IMR-90 (cell line): ENCODE data around the gene CCDC28B. TPM values are rescaled to one million over a fixed set of nuclear protein-coding genes. Genes with fewer than 3 reads are reported as not detected.

Experiments
- ATAC-seq: fragments of 200-7000 bp; cut with Tn5 transposase; 2 replicates; pipeline ENCODE4 v1.9.1; 2020; ENCODE audit warnings: low read depth, mild to moderate bottlenecking, moderate library complexity
- BruUV-seq: library from RNA; stranded (reverse); fragments of 400-500 nt; replicated peaks from 2 replicates; lab custom pipeline; 2021; lab: Mats Ljungman, UMichigan
- CTCF ChIA-PET: fragments of 300-600 bp; formaldehyde crosslinking; extraction: SDS; loops from one replicate; lab custom pipeline; 2021; ENCODE audit warnings: antibody characterized with exemption; lab: Yijun Ruan, JAX
- POLR2A ChIA-PET: fragments of 300-600 bp; sonication (Branson Sonifier 250); formaldehyde crosslinking; loops from one replicate; lab custom pipeline; 2022; ENCODE audit warnings: antibody characterized with exemption; ENCODE audit not compliant: unreplicated experiment; lab: Charles Lee
- DNase-seq: peaks from one replicate; pipeline ENCODE4 v3.0.0; 2013
- H2AFZ ChIP-seq: replicated peaks from 2 replicates; pipeline ENCODE3; 2013; ENCODE audit warnings: low read length, mild to moderate bottlenecking; ENCODE audit not compliant: poor library complexity
- H2AK5ac ChIP-seq: 2 replicates; pipeline ENCODE4 v1.6.1; 2013; ENCODE audit warnings: low read depth, low read length, inconsistent platforms
- H2AK9ac ChIP-seq: replicated peaks from 2 replicates; pipeline ENCODE3; 2013; ENCODE audit warnings: mild to moderate bottlenecking, low read depth, low read length, moderate library complexity; ENCODE audit not compliant: poor library complexity
- H2BK120ac ChIP-seq: 2 replicates; pipeline ENCODE4 v1.6.1; 2013; ENCODE audit warnings: low read depth, low read length, inconsistent platforms
- H2BK15ac ChIP-seq: 3 replicates; pipeline ENCODE4 v1.6.1; 2013; ENCODE audit warnings: low read depth, low read length, inconsistent platforms
- H2BK20ac ChIP-seq: 2 replicates; pipeline ENCODE4 v1.6.1; 2013; ENCODE audit warnings: low read depth, mild to moderate bottlenecking, inconsistent platforms, low read length, moderate library complexity
- H2BK5ac ChIP-seq: 2 replicates; pipeline ENCODE4 v1.6.1; 2013; ENCODE audit warnings: mild to moderate bottlenecking, low read depth, low read length, inconsistent platforms; ENCODE audit not compliant: poor library complexity, severe bottlenecking
- H3K14ac ChIP-seq: replicated peaks from 2 replicates; pipeline ENCODE4 v1.6.1; 2013; ENCODE audit warnings: low read depth, low read length, inconsistent platforms
- H3K18ac ChIP-seq: 2 replicates; pipeline ENCODE4 v1.6.1; 2013; ENCODE audit warnings: low read depth, low read length, control low read depth
- H3K23ac ChIP-seq: 2 replicates; pipeline ENCODE4 v1.6.1; 2013; ENCODE audit warnings: low read depth, low read length, inconsistent platforms
- H3K27ac ChIP-seq: 2 replicates; pipeline ENCODE4 v1.5.1; 2013; ENCODE audit warnings: mild to moderate bottlenecking, control low read depth, low read length; ENCODE audit not compliant: insufficient read depth
- H3K27me3 ChIP-seq: 2 replicates; pipeline ENCODE4 v1.6.1; 2013; ENCODE audit warnings: low read length; ENCODE audit not compliant: control insufficient read depth, insufficient read depth
- H3K36me3 ChIP-seq: 2 replicates; pipeline ENCODE4 v1.6.1; 2013; ENCODE audit warnings: low read length, mixed read lengths; ENCODE audit not compliant: control insufficient read depth, insufficient read depth
- H3K4ac ChIP-seq: 2 replicates; pipeline ENCODE4 v1.6.1; 2013; ENCODE audit warnings: low read depth, low read length, inconsistent platforms
- H3K4me1 ChIP-seq: 2 replicates; pipeline ENCODE4 v1.6.1; 2013; ENCODE audit warnings: low read length, mixed read lengths; ENCODE audit not compliant: control insufficient read depth, insufficient read depth
- H3K4me2 ChIP-seq: 2 replicates; pipeline ENCODE4 v1.6.1; 2013; ENCODE audit warnings: low read depth, mild to moderate bottlenecking, control low read depth, low read length, moderate library complexity
- H3K4me3 ChIP-seq: 2 replicates; pipeline ENCODE4 v1.5.1; 2013; ENCODE audit warnings: low read depth, mild to moderate bottlenecking, control low read depth, low read length, moderate library complexity; ENCODE audit not compliant: insufficient read depth
- H3K56ac ChIP-seq: 2 replicates; pipeline ENCODE4 v1.6.1; 2013; ENCODE audit warnings: low read length, inconsistent platforms; ENCODE audit not compliant: insufficient read depth; ENCODE audit errors: extremely low read depth
- H3K79me1 ChIP-seq, 2 experiments: 2 replicates each; pipeline ENCODE4 v1.6.1; 2013; ENCODE audit warnings: low read length in 2 of 2, inconsistent platforms in 1 of 2, low read depth in 1 of 2
- H3K9ac ChIP-seq: 2 replicates; pipeline ENCODE4 v1.6.1; 2013; ENCODE audit warnings: low read depth, low read length, control low read depth
- H3K9me1 ChIP-seq: 2 replicates; pipeline ENCODE4 v1.6.1; 2013; ENCODE audit warnings: low read length, inconsistent platforms; ENCODE audit not compliant: insufficient read depth
- H3K9me3 ChIP-seq: 2 replicates; pipeline ENCODE4 v1.6.1; 2013; ENCODE audit warnings: low read length; ENCODE audit not compliant: control insufficient read depth, insufficient read depth
- H4K20me1 ChIP-seq: 2 replicates; pipeline ENCODE4 v1.6.1; 2013; ENCODE audit warnings: low read length, inconsistent platforms; ENCODE audit not compliant: insufficient read depth
- H4K5ac ChIP-seq: 2 replicates; pipeline ENCODE4 v1.6.1; 2013; ENCODE audit warnings: mild to moderate bottlenecking, low read depth, low read length, control low read depth
- H4K8ac ChIP-seq, 2 experiments: 2 replicates each; pipeline ENCODE4 v1.6.1; 2013; ENCODE audit warnings: low read depth in 2 of 2, low read length in 2 of 2, control low read depth in 1 of 2, inconsistent platforms in 1 of 2
- H4K91ac ChIP-seq: 2 replicates; pipeline ENCODE4 v1.6.1; 2013; ENCODE audit warnings: low read depth, low read length, inconsistent platforms; ENCODE audit not compliant: insufficient read depth
- BHLHE40 ChIP-seq: fragments of 150-350 bp; IDR thresholded peaks from 2 replicates; pipeline ENCODE4 v1.6.1; 2016; ENCODE audit warnings: mild to moderate bottlenecking, low read depth, low read length
- CEBPB ChIP-seq: IDR thresholded peaks from 2 replicates; pipeline ENCODE4 v1.6.1; 2012; ENCODE audit warnings: low read depth, low read length, improper control_type of control experiment
- CHD1 ChIP-seq: IDR thresholded peaks from 2 replicates; pipeline ENCODE4 v1.6.1; 2012; ENCODE audit warnings: low read depth, low read length, improper control_type of control experiment
- ELK1 ChIP-seq: fragments of 150-350 bp; IDR thresholded peaks from 2 replicates; pipeline ENCODE4 v1.6.1; 2016; ENCODE audit warnings: low read depth, mild to moderate bottlenecking, low read length, moderate library complexity, borderline replicate concordance
- MAFK ChIP-seq: IDR thresholded peaks from 2 replicates; pipeline ENCODE4 v1.6.1; 2012; ENCODE audit warnings: low read depth, low read length, improper control_type of control experiment
- MAZ ChIP-seq: IDR thresholded peaks from 2 replicates; pipeline ENCODE4 v1.6.1; 2012; ENCODE audit warnings: low read depth, mild to moderate bottlenecking, low read length, improper control_type of control experiment, moderate library complexity, borderline replicate concordance
- MXI1 ChIP-seq: IDR thresholded peaks from 2 replicates; pipeline ENCODE4 v1.6.1; 2012; ENCODE audit warnings: low read depth, mild to moderate bottlenecking, low read length, moderate library complexity, borderline replicate concordance
- POLR2A ChIP-seq: IDR thresholded peaks from 2 replicates; pipeline ENCODE4 v1.6.1; 2012; ENCODE audit warnings: mild to moderate bottlenecking, low read depth, low read length
- RAD21 ChIP-seq: IDR thresholded peaks from 2 replicates; pipeline ENCODE4 v1.6.1; 2012; ENCODE audit warnings: low read length, improper control_type of control experiment
- RFX5 ChIP-seq: IDR thresholded peaks from 2 replicates; pipeline ENCODE4 v1.8.0; 2012; ENCODE audit warnings: low read depth, mild to moderate bottlenecking, low read length, moderate library complexity
- SMC3 ChIP-seq: fragments of 150-350 bp; IDR thresholded peaks from 2 replicates; pipeline ENCODE4 v1.6.1; 2016; ENCODE audit warnings: low read depth, mild to moderate bottlenecking, antibody characterized with exemption, low read length, moderate library complexity
- USF2 ChIP-seq: fragments of 150-350 bp; IDR thresholded peaks from 2 replicates; pipeline ENCODE4 v1.6.1; 2017; ENCODE audit warnings: mild to moderate bottlenecking, antibody characterized with exemption, low read length, low read depth
- WGBS, 2 experiments: methylation state at CpG; one replicate each; pipeline versions ENCODE4 v1.1.5 to v1.1.7; 2013; ENCODE audit warnings: missing lambda C conversion rate in 2 of 2; ENCODE audit not compliant: insufficient read length in 1 of 2; ENCODE audit errors: extremely low coverage in 2 of 2; 5-methylcytosine and 5-hydroxymethylcytosine counted together
- dilution Hi-C: fragments of 300-500 bp; cut with HindIII; formaldehyde crosslinking; loops from one replicate; pipeline ENCODE4 v1.14.3; 2018; ENCODE audit warnings: low sequenced_read_pairs; ENCODE audit not compliant: unreplicated experiment
- in situ Hi-C: fragments of 300-500 bp; cut with MboI; formaldehyde crosslinking; loops from 3 replicates; pipeline ENCODE4 v1.14.3; 2019; ENCODE audit warnings: low sequenced_read_pairs, inconsistent platforms, mixed read lengths
- intact Hi-C: fragments of 100-400 bp; cut with micrococcal nuclease; formaldehyde crosslinking; loops from 2 replicates; pipeline ENCODE4 v1.10.0; 2022
- polyA plus RNA-seq, 3 experiments: library from polyadenylated mRNA; depleted of rRNA; stranded (reverse); fragments of >200 nt; gene quantifications; 2 replicates each; pipeline ENCODE4 v1.2.3, GENCODE V29; 2012; ENCODE audit warnings: low replicate concordance in 1 of 3
- total RNA-seq: library from RNA; depleted of rRNA; stranded (reverse); fragments of >200 nt; gene quantifications from 2 replicates; pipeline ENCODE4 v1.2.3, GENCODE V29; 2012
- TF ChIP-seq, protein P1 (sequence below): conservative IDR thresholded peaks from 2 replicates; pipeline ENCODE4 v1.5.1; 2012; ENCODE audit warnings: mild to moderate bottlenecking, low read depth, low read length, improper control_type of control experiment

CCDC28B gene
- total and polyA plus RNA-seq, 2 of the 4 experiments (the other 2 are of a cell fraction): 17.2 to 18.4 TPM

DNA sequence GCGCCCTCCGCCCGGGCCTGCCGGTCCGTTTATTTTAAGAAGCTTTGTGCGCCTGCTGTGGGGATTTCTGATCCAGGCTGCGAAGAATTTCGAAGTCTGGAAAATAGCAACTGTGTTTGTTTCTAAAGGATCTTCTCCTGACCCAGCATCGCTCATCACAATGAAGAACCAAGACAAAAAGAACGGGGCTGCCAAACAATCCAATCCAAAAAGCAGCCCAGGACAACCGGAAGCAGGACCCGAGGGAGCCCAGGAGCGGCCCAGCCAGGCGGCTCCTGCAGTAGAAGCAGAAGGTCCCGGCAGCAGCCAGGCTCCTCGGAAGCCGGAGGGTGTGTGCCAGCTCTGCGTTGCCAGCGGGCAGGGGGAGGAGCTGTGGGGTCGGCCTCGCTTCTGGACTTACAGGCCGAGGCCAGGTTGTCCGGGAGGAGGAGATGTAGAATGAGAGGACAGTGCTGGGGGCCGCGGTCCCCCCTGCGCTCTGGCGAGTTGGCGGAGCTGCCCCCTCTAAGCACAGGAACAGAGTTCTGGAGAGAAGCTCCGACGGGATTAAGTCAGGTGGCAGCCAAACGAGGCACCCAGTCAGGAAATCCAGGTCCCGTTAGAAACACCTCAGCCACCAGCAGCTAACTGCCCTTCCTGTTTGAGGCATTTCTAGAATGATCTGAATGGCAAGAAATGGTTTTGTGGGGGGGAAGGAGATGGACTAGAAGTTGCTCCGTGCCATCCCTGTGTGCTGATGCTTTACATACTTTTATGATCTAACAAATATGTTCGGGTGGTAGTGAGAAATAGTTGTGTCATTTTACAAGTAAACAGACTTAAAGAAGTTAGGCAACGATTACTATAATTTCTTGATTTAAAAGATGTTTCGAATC is 20.0 kb upstream of the CCDC28B start:
- peaks cover 12% of the 10 kb centered on the region; the same call in 1 of the 2 replicates for H3K9me1 ChIP-seq
- 0% methylated on average over 9 of the region's 36 CpGs; no CpG with 5 or more reads in 1 of the 2 experiments for WGBS, 2 experiments
- 0 out of 2 replicates have a peak, but pooled peaks have one; percentile 27 for TF ChIP-seq MXI1
- no peak; the same call in 1 of the 2 replicates for TF ChIP-seq POLR2A
- no peak for TF ChIP-seq BHLHE40
- TF ChIP-seq MAFK: no peak
- TF ChIP-seq CHD1: no peak
- no peak for TF ChIP-seq ELK1
- no peak for TF ChIP-seq USF2
- no peak for TF ChIP-seq MAZ
- no peak; the same call in 1 of the 2 replicates for TF ChIP-seq RAD21
- TF ChIP-seq CEBPB: 0 out of 2 replicates have a peak, but pooled peaks have one; percentile 33
- TF ChIP-seq, protein P1, sequence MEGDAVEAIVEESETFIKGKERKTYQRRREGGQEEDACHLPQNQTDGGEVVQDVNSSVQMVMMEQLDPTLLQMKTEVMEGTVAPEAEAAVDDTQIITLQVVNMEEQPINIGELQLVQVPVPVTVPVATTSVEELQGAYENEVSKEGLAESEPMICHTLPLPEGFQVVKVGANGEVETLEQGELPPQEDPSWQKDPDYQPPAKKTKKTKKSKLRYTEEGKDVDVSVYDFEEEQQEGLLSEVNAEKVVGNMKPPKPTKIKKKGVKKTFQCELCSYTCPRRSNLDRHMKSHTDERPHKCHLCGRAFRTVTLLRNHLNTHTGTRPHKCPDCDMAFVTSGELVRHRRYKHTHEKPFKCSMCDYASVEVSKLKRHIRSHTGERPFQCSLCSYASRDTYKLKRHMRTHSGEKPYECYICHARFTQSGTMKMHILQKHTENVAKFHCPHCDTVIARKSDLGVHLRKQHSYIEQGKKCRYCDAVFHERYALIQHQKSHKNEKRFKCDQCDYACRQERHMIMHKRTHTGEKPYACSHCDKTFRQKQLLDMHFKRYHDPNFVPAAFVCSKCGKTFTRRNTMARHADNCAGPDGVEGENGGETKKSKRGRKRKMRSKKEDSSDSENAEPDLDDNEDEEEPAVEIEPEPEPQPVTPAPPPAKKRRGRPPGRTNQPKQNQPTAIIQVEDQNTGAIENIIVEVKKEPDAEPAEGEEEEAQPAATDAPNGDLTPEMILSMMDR: no peak
- no peak for TF ChIP-seq RFX5
- TF ChIP-seq SMC3: no peak

More for the DNA sequence above, 20.0 kb upstream of the CCDC28B start:
- peak overlapping the region; percentile 91 to 95 for H4K8ac ChIP-seq
- BruUV-seq: TSS peak; percentile 7
- dilution Hi-C loops: no loop called here
- ChIA-PET POLR2A (interaction anchor here (0.5 to 0.7 kb wide), 3 partner anchors 11 to 66 kb away, joined by 3 to 30 read pairs (median 3); no protein-coding TSS in a partner anchor), CTCF (no interaction called here)
- ATAC-seq (peak; percentile 31), DNase-seq (peak; percentile 59)
- no peaks in the 10 kb centered on the region for H3K9me3 ChIP-seq
- peak overlapping the region; percentile 79 for H3K18ac ChIP-seq
- peak overlapping the region; percentile 93 for H3K23ac ChIP-seq
- peaks cover 22% of the 10 kb centered on the region for H3K4me1 ChIP-seq
- peaks cover 28% of the 10 kb centered on the region for H3K36me3 ChIP-seq
- peaks cover 13 to 51% of the 10 kb centered on the region in 2 experiments; a peak in 3 of 4 replicates for H3K79me1 ChIP-seq
- H3K14ac ChIP-seq: peak overlapping the region; percentile 96
- in situ Hi-C loops: no loop called here
- no peaks in the 10 kb centered on the region for H3K27me3 ChIP-seq
- H3K4me3 ChIP-seq: peak overlapping the region; percentile 49
- H2BK5ac ChIP-seq: peak overlapping the region; percentile 90
- H2AFZ ChIP-seq: peak overlapping the region; percentile 98
- peak overlapping the region; percentile 90 for H3K4me2 ChIP-seq
- intact Hi-C loops: loop anchor here (2.0 kb wide), 2 partner anchors 72 to 108 kb away; partner anchors contain the start of genes KPNA6 and TMEM39B
- H4K91ac ChIP-seq: peak overlapping the region; percentile 95
- H3K9ac ChIP-seq: peak overlapping the region; percentile 97
- H2BK120ac ChIP-seq: peak overlapping the region; percentile 86
- H4K20me1 ChIP-seq: peaks cover 22% of the 10 kb centered on the region
- H3K4ac ChIP-seq: peak overlapping the region; percentile 92
- peak overlapping the region; percentile 98 for H2AK9ac ChIP-seq
- peak overlapping the region; percentile 90 for H3K27ac ChIP-seq
- peak overlapping the region; percentile 72 for H4K5ac ChIP-seq
- peak overlapping the region; percentile 97 for H3K56ac ChIP-seq
- H2AK5ac ChIP-seq: peak overlapping the region; percentile 81
- H2BK20ac ChIP-seq: no peak overlapping the region; the same call in 1 of the 2 replicates
- H2BK15ac ChIP-seq: peak overlapping the region; percentile 63; the same call in 1 of the 3 replicates
